ENCODE data around the gene RPL28. TPM values are rescaled to one million over a fixed set of nuclear protein-coding genes. Genes with fewer than 3 reads are reported as not detected.

RPL28 gene
- total and polyA plus RNA-seq, 10 of the 15 experiments (the other 5 are each of a cell fraction or from before 2014, with no cell fraction given): 260 to 3,542 (median 891) TPM

GRCh38 chr19:55386493-55386971, 800 bp downstream of the RPL28 start:
- peak overlapping the region; percentile 94 for H3K4me3 ChIP-seq
- ChIA-PET RAD21 (ENCODE audit: unreplicated experiment) (interaction anchor here (1.0 kb wide), 1 partner anchor 20 kb away, joined by 5 read pairs; no protein-coding TSS in a partner anchor), SMC1A (ENCODE audit: uncharacterized antibody, unreplicated experiment) (no interaction called here), CTCF (no interaction called here), POLR2A (interaction anchor here (0.6 to 1.3 kb wide), 4 partner anchors 19 to 1006 kb away, joined by 3 to 6 read pairs (median 4); partner anchors contain the start of gene UBE2S)
- intact Hi-C loops (cut with micrococcal nuclease; ENCODE audit: unreplicated experiment): loop anchor here (10.0 kb wide), 2 partner anchors 132 to 772 kb away; partner anchors contain the start of gene PPP6R1
- ATAC-seq (no peak), FAIRE-seq (no peak), DNase-seq (ENCODE audit: low read depth, low spot score) (no peak)
- peaks cover 28% of the 10 kb centered on the region for H3K4me1 ChIP-seq (ENCODE audit: control insufficient read depth, insufficient read depth, low read length)
- H3K9ac ChIP-seq (ENCODE audit: control insufficient read depth, insufficient read depth, low read length): peak overlapping the region; percentile 98
- TF ChIP-seq PAX5 (IDR thresholded peaks at IDR 0.05; ENCODE audit: borderline replicate concordance, low read depth, low read length): 0 out of 2 replicates have a peak, but pooled peaks have one; percentile 20
- TF ChIP-seq, protein P1, sequence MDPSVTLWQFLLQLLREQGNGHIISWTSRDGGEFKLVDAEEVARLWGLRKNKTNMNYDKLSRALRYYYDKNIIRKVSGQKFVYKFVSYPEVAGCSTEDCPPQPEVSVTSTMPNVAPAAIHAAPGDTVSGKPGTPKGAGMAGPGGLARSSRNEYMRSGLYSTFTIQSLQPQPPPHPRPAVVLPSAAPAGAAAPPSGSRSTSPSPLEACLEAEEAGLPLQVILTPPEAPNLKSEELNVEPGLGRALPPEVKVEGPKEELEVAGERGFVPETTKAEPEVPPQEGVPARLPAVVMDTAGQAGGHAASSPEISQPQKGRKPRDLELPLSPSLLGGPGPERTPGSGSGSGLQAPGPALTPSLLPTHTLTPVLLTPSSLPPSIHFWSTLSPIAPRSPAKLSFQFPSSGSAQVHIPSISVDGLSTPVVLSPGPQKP (IDR thresholded peaks at IDR 0.05; ENCODE audit: low read depth, low read length): no peak
- H3K27ac ChIP-seq (ENCODE audit: control insufficient read depth, insufficient read depth): peak overlapping the region; percentile 90
- BruUV-seq (replicated peaks): no TSS peak
- in situ Hi-C loops (cut with MboI): no loop called here
- no peaks in the 10 kb centered on the region for H3K9me3 ChIP-seq (replicated peaks; ENCODE audit: control insufficient read depth, insufficient read depth, low read length)
- peaks cover 19 to 23% of the 10 kb centered on the region in 2 experiments; a peak in 3 of 4 replicates for H3K36me3 ChIP-seq (ENCODE audit: control insufficient read depth in 2 of 2, insufficient read depth in 2 of 2, low read length in 1 of 2)
- H2AFZ ChIP-seq (ENCODE audit: control insufficient read depth, low read depth, low read length): no peak overlapping the region
- peaks cover 14% of the 10 kb centered on the region for H4K20me1 ChIP-seq (ENCODE audit: control insufficient read depth, insufficient read depth)
- WGBS (ENCODE audit: insufficient coverage, insufficient replicate concordance, low lambda C conversion rate, missing lambda C conversion rate): under 1% methylated on average over 32 of the region's 33 CpGs
- H3K4me2 ChIP-seq (ENCODE audit: control insufficient read depth, insufficient read depth): peak overlapping the region; percentile 95
- H3K27me3 ChIP-seq (replicated peaks in 1 of 2; ENCODE audit: control insufficient read depth in 2 of 2, insufficient read depth in 2 of 2, low read length in 1 of 2): no peaks in the 10 kb centered on the region
- H3K79me2 ChIP-seq (ENCODE audit: control insufficient read depth, insufficient read depth, low read length): peaks cover 39% of the 10 kb centered on the region

DNA sequence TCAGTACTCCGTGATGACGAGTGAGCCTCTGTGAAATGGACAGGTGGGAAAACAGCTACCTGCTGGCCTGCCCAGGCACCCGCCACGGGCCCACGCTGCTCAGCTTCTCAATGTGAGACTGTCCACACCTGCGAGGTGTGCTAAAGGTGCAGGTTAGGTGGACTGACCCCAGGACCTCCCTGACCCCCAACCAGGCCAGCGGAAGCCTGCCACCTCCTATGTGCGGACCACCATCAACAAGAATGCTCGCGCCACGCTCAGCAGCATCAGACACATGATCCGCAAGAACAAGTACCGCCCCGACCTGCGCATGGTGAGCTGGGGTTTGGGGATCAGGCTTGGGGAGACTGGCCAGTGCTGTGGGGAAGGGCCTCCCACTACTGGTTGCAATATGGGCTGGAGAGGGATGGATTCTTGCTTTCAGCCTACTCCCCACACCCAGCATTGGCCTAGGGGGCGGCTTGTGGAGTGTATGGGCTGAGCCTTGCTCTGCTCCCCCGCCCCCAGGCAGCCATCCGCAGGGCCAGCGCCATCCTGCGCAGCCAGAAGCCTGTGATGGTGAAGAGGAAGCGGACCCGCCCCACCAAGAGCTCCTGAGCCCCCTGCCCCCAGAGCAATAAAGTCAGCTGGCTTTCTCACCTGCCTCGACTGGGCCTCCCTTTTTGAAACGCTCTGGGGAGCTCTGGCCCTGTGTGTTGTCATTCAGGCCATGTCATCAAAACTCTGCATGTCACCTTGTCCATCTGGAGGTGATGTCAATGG, 2.2 kb downstream of the RPL28 start:
- no peak for FAIRE-seq
- 77% methylated on average over 21 of the region's 24 CpGs for WGBS (ENCODE audit: insufficient coverage, insufficient replicate concordance, low lambda C conversion rate, missing lambda C conversion rate)
- Histone ChIP-seq H3K36me3 (ENCODE audit: control insufficient read depth in 2 of 2, insufficient read depth in 2 of 2, low read length in 1 of 2) (peaks cover 19 to 23% of the 10 kb centered on the region in 2 experiments; a peak in 3 of 4 replicates), H3K27ac (ENCODE audit: control insufficient read depth, insufficient read depth) (peak overlapping the region; percentile 90; the same call in 1 of the 2 replicates), H2AFZ (ENCODE audit: control insufficient read depth, low read depth, low read length) (no peak overlapping the region), H3K27me3 (replicated peaks in 1 of 2; ENCODE audit: control insufficient read depth in 2 of 2, insufficient read depth in 2 of 2, low read length in 1 of 2) (no peaks in the 10 kb centered on the region), H3K4me2 (ENCODE audit: control insufficient read depth, insufficient read depth) (peak overlapping the region; percentile 95), H3K4me3 (peak overlapping the region; percentile 94), H3K9ac (ENCODE audit: control insufficient read depth, insufficient read depth, low read length) (peak overlapping the region; percentile 98), H3K9me3 (replicated peaks; ENCODE audit: control insufficient read depth, insufficient read depth, low read length) (no peaks in the 10 kb centered on the region), H4K20me1 (ENCODE audit: control insufficient read depth, insufficient read depth) (peaks cover 14% of the 10 kb centered on the region), H3K4me1 (ENCODE audit: control insufficient read depth, insufficient read depth, low read length) (peaks cover 25% of the 10 kb centered on the region), H3K79me2 (ENCODE audit: control insufficient read depth, insufficient read depth, low read length) (peaks cover 37% of the 10 kb centered on the region)
- BruUV-seq (replicated peaks): no TSS peak
- CTCF ChIA-PET: no interaction called here
- no peak for DNase-seq (ENCODE audit: low read depth, low spot score)
- ATAC-seq: no peak
- SMC1A ChIA-PET (ENCODE audit: uncharacterized antibody, unreplicated experiment): no interaction called here
- POLR2A ChIA-PET: interaction anchor here (0.5 to 1.3 kb wide), 3 partner anchors 20 to 220 kb away, joined by 4 to 6 read pairs (median 4); partner anchors contain the start of gene UBE2S
- in situ Hi-C loops (cut with MboI): no loop called here
- TF ChIP-seq IKZF1 (conservative IDR thresholded peaks at IDR 0.05): no peak
- TF ChIP-seq POLR2A (IDR thresholded peaks at IDR 0.05; ENCODE audit: low read depth, low read length): peak; percentile 35
- no peak for TF ChIP-seq MYC (IDR thresholded peaks at IDR 0.05; ENCODE audit: insufficient read depth, insufficient read length, insufficient replicate concordance, low read length, severe bottlenecking)
- RAD21 ChIA-PET (ENCODE audit: unreplicated experiment): no interaction called here
- intact Hi-C loops (cut with micrococcal nuclease; ENCODE audit: unreplicated experiment): loop anchor here (10.0 kb wide), 2 partner anchors 133 to 773 kb away; partner anchors contain the start of gene PPP6R1
